ENCODE data around the gene FHIP2A.

The FHIP2A gene

GRCh38 chr10:114800361-114800760, 21.2 kb upstream of the FHIP2A start:
- in situ Hi-C loops (cut with MboI; ENCODE audit: low pct_unique_long_range_greater_than_20kb, low sequenced_read_pairs, unreplicated experiment), result no loop called here

GRCh38 chr10:114801411-114801813, 20.2 kb upstream of the FHIP2A start:
- in situ Hi-C loops (cut with MboI; ENCODE audit: low pct_unique_long_range_greater_than_20kb, low sequenced_read_pairs, unreplicated experiment), result no loop called here
- peak; percentile 30 for DNase-seq (ENCODE audit: low spot score)
- TF ChIP-seq, protein P1, sequence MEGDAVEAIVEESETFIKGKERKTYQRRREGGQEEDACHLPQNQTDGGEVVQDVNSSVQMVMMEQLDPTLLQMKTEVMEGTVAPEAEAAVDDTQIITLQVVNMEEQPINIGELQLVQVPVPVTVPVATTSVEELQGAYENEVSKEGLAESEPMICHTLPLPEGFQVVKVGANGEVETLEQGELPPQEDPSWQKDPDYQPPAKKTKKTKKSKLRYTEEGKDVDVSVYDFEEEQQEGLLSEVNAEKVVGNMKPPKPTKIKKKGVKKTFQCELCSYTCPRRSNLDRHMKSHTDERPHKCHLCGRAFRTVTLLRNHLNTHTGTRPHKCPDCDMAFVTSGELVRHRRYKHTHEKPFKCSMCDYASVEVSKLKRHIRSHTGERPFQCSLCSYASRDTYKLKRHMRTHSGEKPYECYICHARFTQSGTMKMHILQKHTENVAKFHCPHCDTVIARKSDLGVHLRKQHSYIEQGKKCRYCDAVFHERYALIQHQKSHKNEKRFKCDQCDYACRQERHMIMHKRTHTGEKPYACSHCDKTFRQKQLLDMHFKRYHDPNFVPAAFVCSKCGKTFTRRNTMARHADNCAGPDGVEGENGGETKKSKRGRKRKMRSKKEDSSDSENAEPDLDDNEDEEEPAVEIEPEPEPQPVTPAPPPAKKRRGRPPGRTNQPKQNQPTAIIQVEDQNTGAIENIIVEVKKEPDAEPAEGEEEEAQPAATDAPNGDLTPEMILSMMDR (IDR thresholded peaks at IDR 0.05; ENCODE audit: extremely low read depth, insufficient read depth, missing control alignments), result no peak

More at GRCh38 chr10:114800361-114800760, 21.2 kb upstream of the FHIP2A start:
- TF ChIP-seq, protein P1 (IDR thresholded peaks at IDR 0.05; ENCODE audit: extremely low read depth, insufficient read depth, missing control alignments), result no peak
- DNase-seq (ENCODE audit: low spot score), result no peak

DNA sequence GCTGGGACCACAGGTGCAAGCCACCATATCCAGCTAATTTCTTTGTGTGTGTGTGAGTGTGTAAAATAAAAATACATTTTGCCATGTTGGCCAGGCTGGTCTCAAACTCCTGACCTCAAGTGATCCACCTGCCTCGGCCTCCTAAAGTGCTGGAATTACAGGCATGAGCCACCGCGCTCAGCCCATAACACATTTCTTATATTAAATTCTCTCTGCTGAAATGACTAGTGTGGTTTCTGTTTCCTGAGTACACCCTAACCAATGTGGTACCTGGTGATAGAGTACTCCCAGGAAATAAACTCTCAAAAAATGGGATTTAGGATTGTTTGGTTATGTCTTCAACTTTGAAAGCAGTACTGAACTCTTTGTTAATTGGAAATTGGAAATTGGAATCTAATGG, 19.4 kb upstream of the FHIP2A start:
- DNase-seq (ENCODE audit: low spot score), result no peak
- in situ Hi-C loops (cut with MboI; ENCODE audit: low pct_unique_long_range_greater_than_20kb, low sequenced_read_pairs, unreplicated experiment), result no loop called here
- TF ChIP-seq, protein P1 (IDR thresholded peaks at IDR 0.05; ENCODE audit: extremely low read depth, insufficient read depth, missing control alignments), result no peak

DNA sequence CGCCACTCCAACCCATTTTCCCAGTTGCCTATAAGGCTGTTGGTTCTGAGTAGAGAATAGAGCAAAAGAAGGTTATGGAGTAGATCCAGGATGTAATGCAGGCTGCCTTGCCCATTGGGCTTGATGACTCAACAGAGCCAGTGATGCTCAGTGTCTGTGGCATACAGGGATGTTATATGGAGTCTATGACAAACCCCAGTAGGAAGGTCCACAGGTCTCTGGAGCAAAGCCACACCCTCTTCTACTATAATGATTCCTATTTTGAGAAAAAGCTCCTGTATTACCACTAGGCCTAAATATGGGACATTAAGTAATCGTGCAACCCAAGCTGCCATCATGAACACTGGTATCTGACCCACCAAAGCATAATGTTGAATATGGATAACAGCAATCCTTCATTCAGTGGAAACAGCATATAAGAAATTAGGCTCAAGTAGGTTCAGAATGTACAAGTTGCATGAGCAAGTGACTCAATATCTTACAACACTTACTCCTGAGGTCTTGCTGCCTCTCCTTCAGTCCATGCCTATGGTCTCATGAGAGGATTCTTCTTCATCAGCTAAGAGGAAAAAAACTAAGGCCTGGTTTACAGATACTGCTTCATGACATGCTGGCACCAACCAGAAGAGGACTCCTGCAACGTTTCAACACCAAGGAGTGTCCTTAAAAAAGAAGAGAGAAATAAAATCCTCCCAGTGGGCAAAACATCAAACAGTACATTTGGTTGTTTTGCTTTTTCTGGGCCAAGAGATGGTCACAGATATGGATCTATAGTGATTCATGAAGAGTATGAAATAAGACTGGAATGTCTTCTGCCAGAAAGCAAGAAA, 14.8 kb upstream of the FHIP2A start:
- DNase-seq (ENCODE audit: low spot score), result no peak
- TF ChIP-seq, protein P1 (IDR thresholded peaks at IDR 0.05; ENCODE audit: extremely low read depth, insufficient read depth, missing control alignments), result no peak
- in situ Hi-C loops (cut with MboI; ENCODE audit: low pct_unique_long_range_greater_than_20kb, low sequenced_read_pairs, unreplicated experiment), result no loop called here

DNA sequence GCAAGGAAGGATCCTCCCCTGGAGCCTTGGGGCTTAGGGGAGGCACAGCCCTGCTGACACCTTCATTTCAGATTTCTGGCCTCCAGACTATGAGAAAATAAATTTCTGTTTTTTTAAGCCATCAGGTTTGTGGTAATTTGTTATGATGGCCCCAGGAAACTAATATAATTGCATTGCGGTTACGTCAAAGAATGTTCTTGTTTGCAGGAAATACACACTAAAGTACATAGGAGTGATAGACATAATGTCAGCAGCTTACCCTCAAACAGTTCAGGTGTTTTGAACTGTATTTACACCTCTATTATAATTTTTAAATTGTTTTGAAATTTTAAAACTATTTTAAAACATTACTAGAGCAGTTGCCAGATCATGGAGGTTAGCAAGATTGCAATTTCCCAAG, 12.6 kb upstream of the FHIP2A start:
- DNase-seq (ENCODE audit: low spot score), result no peak
- in situ Hi-C loops (cut with MboI; ENCODE audit: low pct_unique_long_range_greater_than_20kb, low sequenced_read_pairs, unreplicated experiment), result no loop called here
- TF ChIP-seq, protein P1 (IDR thresholded peaks at IDR 0.05; ENCODE audit: extremely low read depth, insufficient read depth, missing control alignments), result no peak

DNA sequence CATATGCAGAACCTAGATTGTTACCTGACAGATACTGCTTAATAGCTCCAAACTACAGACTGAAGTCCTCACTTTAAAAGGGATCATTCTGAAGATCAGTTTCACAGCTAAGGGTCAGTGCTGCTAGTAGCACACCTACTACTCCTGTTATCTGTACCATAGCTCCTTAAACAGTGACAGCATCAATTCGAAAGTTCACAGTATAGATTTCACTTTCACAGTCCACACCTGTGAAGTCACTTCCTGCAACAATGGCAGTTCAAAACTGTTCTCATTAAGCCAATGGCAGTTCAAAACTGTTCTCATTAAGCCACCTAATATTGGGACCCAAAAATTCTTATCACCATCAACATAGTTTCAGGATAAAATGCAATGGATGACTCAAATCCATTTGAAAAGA, 10.7 kb upstream of the FHIP2A start:
- DNase-seq (ENCODE audit: low spot score), result peak; percentile 82
- TF ChIP-seq, protein P1 (IDR thresholded peaks at IDR 0.05; ENCODE audit: extremely low read depth, insufficient read depth, missing control alignments), result no peak
- in situ Hi-C loops (cut with MboI; ENCODE audit: low pct_unique_long_range_greater_than_20kb, low sequenced_read_pairs, unreplicated experiment), result no loop called here
